AG10803 (cell line): ENCODE data around the gene PPP2R1B.
A peak's percentile ranks its signal among the peaks of the same experiment; 100 is the strongest.

Source experiments
- DNase-seq: peaks from one replicate; pipeline ENCODE4 v3.0.0; 2010; ENCODE audit warnings: low read depth
- H3K4me3 ChIP-seq: 2 replicates; pipeline ENCODE4 v1.5.1; 2011; ENCODE audit warnings: mild to moderate bottlenecking, low read length, control low read depth
- TF ChIP-seq, protein P1 (sequence below): conservative IDR thresholded peaks from 2 replicates; pipeline ENCODE4 v1.5.1; 2011; ENCODE audit warnings: mild to moderate bottlenecking, low read length, control low read depth, inconsistent platforms

Gene PPP2R1B

DNA sequence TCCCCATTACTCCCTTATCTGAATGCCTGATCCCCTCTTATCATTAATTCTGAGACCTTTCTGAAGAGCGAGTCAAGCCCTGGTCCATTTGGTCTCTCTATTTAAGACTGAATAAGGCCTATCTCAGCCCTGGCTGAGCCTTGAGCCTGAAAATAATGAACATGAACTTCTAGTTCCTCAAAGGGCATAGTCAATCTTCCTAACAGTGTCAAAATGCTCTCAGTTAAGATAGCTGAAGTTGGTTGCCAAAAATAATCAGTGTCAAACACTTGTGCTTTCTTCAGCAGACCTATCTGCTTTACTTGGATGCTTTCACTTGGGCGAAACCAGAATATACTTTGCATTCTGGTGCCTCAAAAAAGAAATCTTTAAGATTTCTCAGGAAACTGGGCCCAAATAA lies 42.6 kb upstream of the PPP2R1B start:
- no peak for DNase-seq
- H3K4me3 ChIP-seq, result no peak overlapping the region
- TF ChIP-seq, protein P1, sequence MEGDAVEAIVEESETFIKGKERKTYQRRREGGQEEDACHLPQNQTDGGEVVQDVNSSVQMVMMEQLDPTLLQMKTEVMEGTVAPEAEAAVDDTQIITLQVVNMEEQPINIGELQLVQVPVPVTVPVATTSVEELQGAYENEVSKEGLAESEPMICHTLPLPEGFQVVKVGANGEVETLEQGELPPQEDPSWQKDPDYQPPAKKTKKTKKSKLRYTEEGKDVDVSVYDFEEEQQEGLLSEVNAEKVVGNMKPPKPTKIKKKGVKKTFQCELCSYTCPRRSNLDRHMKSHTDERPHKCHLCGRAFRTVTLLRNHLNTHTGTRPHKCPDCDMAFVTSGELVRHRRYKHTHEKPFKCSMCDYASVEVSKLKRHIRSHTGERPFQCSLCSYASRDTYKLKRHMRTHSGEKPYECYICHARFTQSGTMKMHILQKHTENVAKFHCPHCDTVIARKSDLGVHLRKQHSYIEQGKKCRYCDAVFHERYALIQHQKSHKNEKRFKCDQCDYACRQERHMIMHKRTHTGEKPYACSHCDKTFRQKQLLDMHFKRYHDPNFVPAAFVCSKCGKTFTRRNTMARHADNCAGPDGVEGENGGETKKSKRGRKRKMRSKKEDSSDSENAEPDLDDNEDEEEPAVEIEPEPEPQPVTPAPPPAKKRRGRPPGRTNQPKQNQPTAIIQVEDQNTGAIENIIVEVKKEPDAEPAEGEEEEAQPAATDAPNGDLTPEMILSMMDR, result no peak

DNA sequence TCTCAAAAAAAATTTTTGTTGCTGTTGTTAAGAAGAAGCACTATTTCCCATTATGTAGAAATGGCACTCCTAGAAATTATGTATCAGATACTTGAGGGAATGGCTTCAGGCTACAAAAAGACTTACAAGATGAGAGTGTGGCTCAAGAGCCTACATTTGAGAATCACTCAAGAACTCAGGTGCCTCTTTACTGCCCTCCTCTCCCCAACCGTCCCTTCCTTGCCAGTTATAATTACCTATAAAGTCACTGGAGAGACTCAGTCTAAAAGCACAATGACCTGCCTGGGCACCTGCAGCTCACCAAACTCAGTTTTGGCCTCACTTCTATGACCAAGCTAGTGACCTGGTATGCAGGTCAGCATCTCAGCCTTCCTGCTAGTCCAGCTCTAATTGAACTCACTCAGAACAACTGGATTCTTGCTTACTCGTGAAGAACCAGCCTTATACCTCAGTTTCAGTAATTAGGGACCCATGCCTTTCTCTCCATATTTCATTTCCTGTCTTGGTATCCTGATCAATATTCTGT lies 41.9 kb upstream of the PPP2R1B start:
- DNase-seq, result no peak
- no peak overlapping the region for H3K4me3 ChIP-seq
- TF ChIP-seq, protein P1, result no peak

DNA sequence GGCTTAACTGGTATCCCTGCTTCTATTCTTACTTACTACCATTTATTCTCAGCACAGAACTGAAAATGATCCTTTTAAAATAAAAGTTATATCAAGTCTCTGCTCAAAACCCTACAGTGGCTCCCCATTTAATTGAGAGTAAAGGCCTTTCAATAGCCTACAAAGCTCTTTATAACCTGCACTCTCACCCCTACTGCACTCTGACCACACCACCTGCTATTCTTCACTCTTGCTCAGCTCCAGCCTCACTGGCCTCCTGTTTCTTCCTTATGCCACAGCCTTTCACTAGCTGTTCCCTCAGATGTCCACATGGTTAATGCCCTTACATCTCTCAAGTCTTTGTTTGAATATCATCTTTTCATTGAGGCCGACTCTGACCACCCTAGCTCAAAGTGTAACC lies 40.9 kb upstream of the PPP2R1B start:
- no peak for DNase-seq
- H3K4me3 ChIP-seq, result no peak overlapping the region
- TF ChIP-seq, protein P1, result no peak

DNA sequence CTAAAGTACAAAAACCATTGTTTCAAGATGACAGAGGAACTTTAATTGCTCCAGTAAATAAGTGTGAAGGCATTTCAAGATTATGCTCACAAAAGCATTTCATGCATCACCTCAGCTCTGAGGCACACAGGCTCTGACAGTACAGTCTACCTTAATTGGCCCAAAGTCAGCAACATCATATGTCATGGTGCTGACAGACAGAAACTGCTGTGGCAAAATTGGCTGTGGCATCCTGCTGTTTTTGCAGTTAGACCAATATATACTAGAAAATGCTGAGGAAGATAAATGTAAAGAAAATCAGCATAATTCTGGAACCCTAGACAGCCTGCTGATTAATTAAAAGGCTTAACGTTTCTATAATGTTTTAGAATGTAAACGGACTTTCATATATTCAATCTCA lies 34.9 kb upstream of the PPP2R1B start:
- no peak for DNase-seq
- TF ChIP-seq, protein P1, result no peak
- no peak overlapping the region for H3K4me3 ChIP-seq

DNA sequence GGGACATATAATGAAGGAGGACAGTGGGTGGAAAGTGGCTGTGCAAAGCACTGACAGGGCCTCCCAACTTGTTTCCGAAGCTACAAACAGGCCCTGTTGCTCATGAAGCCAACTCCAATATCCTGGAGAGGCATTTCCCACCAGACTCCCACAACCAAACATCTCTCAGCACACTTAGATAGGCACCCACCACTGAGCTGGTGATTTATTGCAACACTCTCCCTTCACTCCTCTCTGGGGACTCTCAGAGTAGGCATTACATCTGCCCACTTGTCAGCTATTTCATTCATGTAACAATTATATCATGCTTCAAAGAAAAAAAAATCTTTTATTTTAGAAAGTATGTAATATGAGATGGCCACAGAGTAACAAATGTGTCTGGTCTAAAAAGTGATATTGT lies 32.1 kb upstream of the PPP2R1B start:
- H3K4me3 ChIP-seq, result no peak overlapping the region
- TF ChIP-seq, protein P1, result no peak
- no peak for DNase-seq

DNA sequence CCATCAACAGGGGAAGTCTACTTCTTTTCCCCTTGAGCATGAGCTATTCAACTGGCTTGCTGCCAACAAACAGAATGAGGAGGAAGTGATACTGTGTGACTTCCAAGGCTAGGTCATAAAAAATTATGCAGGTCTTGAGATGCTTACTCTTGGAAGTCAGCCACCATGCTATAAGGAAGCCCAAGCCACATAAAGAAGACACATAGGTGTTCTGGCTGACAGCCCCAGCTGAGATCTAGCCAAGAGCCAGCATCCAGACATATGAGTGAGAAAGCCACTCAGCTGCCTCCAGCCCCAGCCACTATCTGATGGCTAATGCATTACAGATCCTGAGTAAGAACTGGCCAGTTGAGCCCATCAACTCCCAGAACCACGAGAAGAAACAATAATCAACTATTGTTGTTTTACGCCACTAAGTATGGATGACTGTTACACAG lies 31.0 kb upstream of the PPP2R1B start:
- TF ChIP-seq, protein P1, result no peak
- DNase-seq, result peak; percentile 16
- H3K4me3 ChIP-seq, result no peak overlapping the region

DNA sequence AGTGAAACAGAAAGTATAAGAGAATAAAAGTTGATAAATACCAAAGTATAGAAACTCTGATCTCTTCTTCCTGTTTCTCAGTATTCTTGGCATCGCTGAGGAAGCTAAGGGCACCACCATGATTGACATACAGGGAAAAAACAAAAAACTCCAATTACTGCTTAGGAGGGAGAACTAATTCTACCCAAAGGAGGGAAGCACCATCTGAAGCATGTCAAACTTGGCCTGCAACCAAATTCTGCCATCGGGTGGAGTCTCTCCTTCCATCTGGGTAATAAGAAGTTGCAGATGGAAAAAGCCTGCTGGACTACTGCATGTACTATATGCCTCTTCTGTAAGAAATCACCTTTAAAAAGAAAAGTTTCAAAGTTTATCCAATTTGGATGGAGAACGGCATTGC lies 30.5 kb upstream of the PPP2R1B start:
- DNase-seq, result peak; percentile 57
- no peak overlapping the region for H3K4me3 ChIP-seq

More for the DNA sequence above, 30.5 kb upstream of the PPP2R1B start:
- TF ChIP-seq, protein P1, result no peak
